OCI-LY1 (cell line): ENCODE results near the gene SVOP.

Experiments
- CTCF ChIP-seq: fragments of 200-600 bp; sonication (generic), shearing (Covaris generic); IDR thresholded peaks from 2 replicates; pipeline ENCODE4 v1.5.1; 2017; ENCODE audit warnings: mild to moderate bottlenecking, antibody characterized with exemption, low read length, moderate library complexity, mixed read lengths
- EZH2 ChIP-seq: fragments of 200-600 bp; sonication (generic), shearing (Covaris generic); IDR thresholded peaks from 2 replicates; pipeline ENCODE4 v1.8.0; 2017; ENCODE audit warnings: borderline replicate concordance, mixed run types, mild to moderate bottlenecking, antibody characterized with exemption, low read length, moderate library complexity, mixed read lengths

- no peak for TF ChIP-seq EZH2
- no peak for TF ChIP-seq CTCF
Measured at GRCh38 chr12:109018296-109018695, 2.6 kb downstream of the SVOP start.
